ENCODE results near the gene FKBP1B.

DNA sequence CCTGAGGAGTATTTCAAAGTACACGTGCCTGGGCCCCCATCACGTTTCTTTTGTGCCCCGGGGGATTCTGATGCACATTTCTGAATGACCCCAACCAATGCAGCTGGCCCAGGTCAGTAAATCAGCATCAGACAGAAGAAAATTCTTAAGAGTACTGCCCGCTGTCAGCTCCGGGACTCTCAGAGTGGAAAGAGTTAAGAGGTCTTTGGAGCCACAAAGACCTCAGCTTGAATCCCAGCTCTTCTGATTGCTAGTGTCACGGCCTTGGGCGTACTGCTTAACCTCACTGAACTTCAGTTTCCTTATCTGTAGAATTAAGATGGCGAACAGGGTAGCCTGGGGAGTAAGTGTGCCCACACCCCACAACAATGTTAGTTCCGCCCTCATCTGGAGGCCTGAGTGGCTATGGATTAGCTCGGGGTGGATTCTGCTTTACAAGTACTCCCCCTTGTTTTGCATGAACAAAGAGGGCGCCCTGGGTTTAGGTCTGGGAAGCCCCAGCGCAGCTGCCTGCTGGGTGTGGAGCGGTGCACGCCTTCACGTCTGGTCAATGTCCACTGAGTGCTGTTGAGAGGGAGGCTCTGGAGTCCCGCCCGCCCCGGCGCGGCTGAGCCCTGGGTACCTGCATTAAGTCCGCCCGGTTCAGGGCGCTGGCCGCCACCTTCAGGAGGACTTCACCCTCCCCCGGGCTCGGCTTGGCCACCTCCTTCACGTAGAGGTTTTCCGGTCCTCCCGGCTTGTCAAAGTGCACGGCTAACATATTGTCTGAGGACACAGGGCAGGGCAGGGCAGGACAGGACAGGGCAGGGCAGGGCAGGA lies 34.2 kb downstream of the FKBP1B start:
- TF ChIP-seq KAT7 (CRISPR knock-in tag; IDR thresholded peaks at IDR 0.05; ENCODE audit: borderline replicate concordance): no peak
- TF ChIP-seq, protein P1, sequence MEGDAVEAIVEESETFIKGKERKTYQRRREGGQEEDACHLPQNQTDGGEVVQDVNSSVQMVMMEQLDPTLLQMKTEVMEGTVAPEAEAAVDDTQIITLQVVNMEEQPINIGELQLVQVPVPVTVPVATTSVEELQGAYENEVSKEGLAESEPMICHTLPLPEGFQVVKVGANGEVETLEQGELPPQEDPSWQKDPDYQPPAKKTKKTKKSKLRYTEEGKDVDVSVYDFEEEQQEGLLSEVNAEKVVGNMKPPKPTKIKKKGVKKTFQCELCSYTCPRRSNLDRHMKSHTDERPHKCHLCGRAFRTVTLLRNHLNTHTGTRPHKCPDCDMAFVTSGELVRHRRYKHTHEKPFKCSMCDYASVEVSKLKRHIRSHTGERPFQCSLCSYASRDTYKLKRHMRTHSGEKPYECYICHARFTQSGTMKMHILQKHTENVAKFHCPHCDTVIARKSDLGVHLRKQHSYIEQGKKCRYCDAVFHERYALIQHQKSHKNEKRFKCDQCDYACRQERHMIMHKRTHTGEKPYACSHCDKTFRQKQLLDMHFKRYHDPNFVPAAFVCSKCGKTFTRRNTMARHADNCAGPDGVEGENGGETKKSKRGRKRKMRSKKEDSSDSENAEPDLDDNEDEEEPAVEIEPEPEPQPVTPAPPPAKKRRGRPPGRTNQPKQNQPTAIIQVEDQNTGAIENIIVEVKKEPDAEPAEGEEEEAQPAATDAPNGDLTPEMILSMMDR (IDR thresholded peaks at IDR 0.05): no peak
- no peak for TF ChIP-seq MXD4 (CRISPR knock-in tag; IDR thresholded peaks at IDR 0.05; ENCODE audit: borderline replicate concordance)
- no peak; the same call in 1 of the 2 replicates for TF ChIP-seq CREB1 (CRISPR knock-in tag; IDR thresholded peaks at IDR 0.05)
- TF ChIP-seq FOXJ3 (CRISPR knock-in tag; IDR thresholded peaks at IDR 0.05; ENCODE audit: borderline replicate concordance): peak; percentile 18; the same call in 1 of the 2 replicates
- TF ChIP-seq NR3C1 (CRISPR knock-in tag; conservative IDR thresholded peaks at IDR 0.05; ENCODE audit: low read depth): no peak
- no peak for TF ChIP-seq NR2C2 (CRISPR knock-in tag; IDR thresholded peaks at IDR 0.05)
- TF ChIP-seq ATF2 (CRISPR knock-in tag; IDR thresholded peaks at IDR 0.05; ENCODE audit: borderline replicate concordance, low read depth): no peak
- no peak for TF ChIP-seq USF2 (CRISPR knock-in tag; IDR thresholded peaks at IDR 0.05)
- no peak for TF ChIP-seq RORB (CRISPR knock-in tag; IDR thresholded peaks at IDR 0.05)
- no peak for TF ChIP-seq AFF4 (CRISPR knock-in tag; IDR thresholded peaks at IDR 0.05; ENCODE audit: borderline replicate concordance)
- TF ChIP-seq ZNF416 (CRISPR knock-in tag; IDR thresholded peaks at IDR 0.05): no peak
- TF ChIP-seq ESRRA (CRISPR knock-in tag; IDR thresholded peaks at IDR 0.05; ENCODE audit: borderline replicate concordance): no peak
